GM19372 (cell line): ENCODE measurements around the gene SART3.
A peak's percentile ranks its signal among the peaks of the same experiment; 100 is the strongest.
"Not testable (repeated sequence)": the region's sequence is repeated elsewhere in the genome, so short reads cannot be mapped to it uniquely, and the experiment has no call there.

Source experiments
- ATAC-seq: cut with Tn5 transposase; IDR thresholded peaks from one replicate; pipeline ENCODE4 v1.9.1; 2021; ENCODE audit warnings: mild to moderate bottlenecking, low read depth, moderate library complexity; ENCODE audit not compliant: unreplicated experiment

Gene SART3

GRCh38 chr12:108582509-108582908 lies 21.5 kb upstream of the SART3 start:
- ATAC-seq: no peak

GRCh38 chr12:108581311-108582227 lies 20.6 kb upstream of the SART3 start:
- ATAC-seq: no peak

- ATAC-seq: no peak
Observed at GRCh38 chr12:108580531-108580930, 19.6 kb upstream of the SART3 start.

- no peak for ATAC-seq
Observed at GRCh38 chr12:108578813-108579212, 17.8 kb upstream of the SART3 start.

- ATAC-seq: no peak
Observed at GRCh38 chr12:108578264-108578663, 17.3 kb upstream of the SART3 start.

- ATAC-seq: no peak
Observed at GRCh38 chr12:108577458-108577857, 16.5 kb upstream of the SART3 start.

- no peak for ATAC-seq
Observed at GRCh38 chr12:108576660-108577234, 15.8 kb upstream of the SART3 start.

GRCh38 chr12:108575199-108575912 lies 14.4 kb upstream of the SART3 start:
- no peak for ATAC-seq

- ATAC-seq: not testable (repeated sequence)
Observed at GRCh38 chr12:108574276-108574675, 13.3 kb upstream of the SART3 start.

GRCh38 chr12:108573317-108573716 lies 12.3 kb upstream of the SART3 start:
- ATAC-seq: no peak

- ATAC-seq: no peak
Observed at GRCh38 chr12:108572166-108572790, 11.3 kb upstream of the SART3 start.

GRCh38 chr12:108571609-108572165 lies 10.7 kb upstream of the SART3 start:
- no peak for ATAC-seq

- no peak for ATAC-seq
Observed at GRCh38 chr12:108570743-108571608, 10.0 kb upstream of the SART3 start.

- ATAC-seq: peak; percentile 74
Observed at GRCh38 chr12:108568338-108569154, 7.6 kb upstream of the SART3 start.

- ATAC-seq: no peak
Observed at GRCh38 chr12:108567406-108568337, 6.7 kb upstream of the SART3 start.

- ATAC-seq: no peak
Observed at GRCh38 chr12:108566452-108566851, 5.5 kb upstream of the SART3 start.

GRCh38 chr12:108565976-108566375 lies 5.0 kb upstream of the SART3 start:
- no peak for ATAC-seq

- ATAC-seq: no peak
Observed at GRCh38 chr12:108565146-108565545, 4.2 kb upstream of the SART3 start.
